GM19099 (cell line): ENCODE results near the gene SRRM4.

ENCODE experiments used
- POLR2A ChIP-seq: IDR thresholded peaks from 3 replicates; pipeline ENCODE4 v1.6.1; 2011; ENCODE audit warnings: low read depth; ENCODE audit not compliant: insufficient read length; ENCODE audit errors: extremely low read depth

SRRM4 gene

GRCh38 chr12:119157528-119157927 lies 176.2 kb downstream of the SRRM4 start:
- no peak for TF ChIP-seq POLR2A

GRCh38 chr12:119157978-119158377 lies 176.6 kb downstream of the SRRM4 start:
- no peak for TF ChIP-seq POLR2A

- TF ChIP-seq POLR2A: no peak
Measured at GRCh38 chr12:119158402-119158801, 177.1 kb downstream of the SRRM4 start.

GRCh38 chr12:119159844-119160243 lies 178.5 kb downstream of the SRRM4 start:
- no peak for TF ChIP-seq POLR2A

GRCh38 chr12:119167902-119168301 lies 186.6 kb downstream of the SRRM4 start:
- no peak for TF ChIP-seq POLR2A

GRCh38 chr12:119168721-119169120 lies 187.4 kb downstream of the SRRM4 start:
- TF ChIP-seq POLR2A: no peak

GRCh38 chr12:119169150-119169549 lies 187.8 kb downstream of the SRRM4 start:
- no peak for TF ChIP-seq POLR2A

- TF ChIP-seq POLR2A: no peak
Measured at GRCh38 chr12:119171291-119171690, 189.9 kb downstream of the SRRM4 start.

GRCh38 chr12:119171691-119172425 lies 190.5 kb downstream of the SRRM4 start:
- no peak for TF ChIP-seq POLR2A

GRCh38 chr12:119175081-119175480 lies 193.7 kb downstream of the SRRM4 start:
- TF ChIP-seq POLR2A: no peak

GRCh38 chr12:119176267-119177055 lies 195.1 kb downstream of the SRRM4 start:
- no peak for TF ChIP-seq POLR2A

- no peak for TF ChIP-seq POLR2A
Measured at GRCh38 chr12:119177056-119177325, 195.7 kb downstream of the SRRM4 start.

- TF ChIP-seq POLR2A: no peak
Measured at GRCh38 chr12:119177724-119178380, 196.5 kb downstream of the SRRM4 start.

GRCh38 chr12:119178544-119179334 lies 197.4 kb downstream of the SRRM4 start, which contains the start of gene HSPB8:
Gene HSPB8, plus strand, starts transcription at chr12:119178931. Its CDS starts 382 bp downstream, at chr12:119179313.
- no peak for TF ChIP-seq POLR2A
